NT2/D1 (cell line): ENCODE results near the gene PPHLN1.

ENCODE experiments used
- YY1 ChIP-seq: IDR thresholded peaks from 2 replicates; pipeline ENCODE4 v1.6.1; 2011; ENCODE audit not compliant: insufficient read length, insufficient read depth
- ZNF274 ChIP-seq: IDR thresholded peaks from 2 replicates; pipeline ENCODE4 v1.6.1; 2011; ENCODE audit warnings: mild to moderate bottlenecking, low read depth, low read length

DNA sequence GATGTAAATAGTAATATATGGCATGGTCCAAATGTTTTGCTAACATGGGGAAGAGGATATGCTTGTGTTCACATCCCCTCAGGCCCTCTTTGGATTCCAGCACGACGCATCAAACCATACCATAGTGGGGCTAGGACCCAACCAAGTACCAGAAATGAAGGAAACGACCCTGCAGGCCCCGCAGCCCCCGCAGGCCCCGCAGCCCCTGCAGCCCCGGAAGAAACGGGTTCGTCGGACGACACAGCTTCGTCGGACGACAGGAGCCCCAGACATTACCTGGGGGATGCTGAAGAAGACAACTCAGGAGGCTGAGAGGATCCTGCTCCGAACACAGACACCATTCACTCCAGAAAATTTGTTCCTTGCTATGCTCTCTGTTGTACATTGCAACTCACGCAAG, 119.9 kb downstream of the PPHLN1 start:
- no peak for TF ChIP-seq ZNF274
- no peak for TF ChIP-seq YY1
